GM12878 (cell line): ENCODE data around the gene ACVR1B.

Source experiments
- ASH2L ChIP-seq: fragments of 300-600, 200-600 bp; sonication (generic); IDR thresholded peaks from 2 replicates; pipeline ENCODE4 v1.6.1; 2017; ENCODE audit warnings: low read depth, mild to moderate bottlenecking, borderline replicate concordance
- BCLAF1 ChIP-seq: fragments of 450-650 bp; IDR thresholded peaks from 2 replicates; pipeline ENCODE4 v1.6.1; 2017; ENCODE audit warnings: antibody characterized with exemption, mild to moderate bottlenecking, moderate library complexity
- BHLHE40 ChIP-seq, 2 experiments: fragments of 450-650 bp in 1 of 2; IDR thresholded peaks; 2 replicates each; pipeline ENCODE4 v1.6.1; 2011 to 2017; ENCODE audit warnings: low read depth in 2 of 2, borderline replicate concordance in 1 of 2, improper control_type of control experiment in 1 of 2, low read length in 1 of 2, mild to moderate bottlenecking in 1 of 2
- BRCA1 ChIP-seq: IDR thresholded peaks from 2 replicates; pipeline ENCODE4 v1.6.1; 2011; ENCODE audit warnings: low read depth, low read length, improper control_type of control experiment
- EZH2 ChIP-seq: IDR thresholded peaks from 2 replicates; pipeline ENCODE4 v1.6.1; 2012; ENCODE audit warnings: low read depth, mild to moderate bottlenecking, control low read depth, inconsistent platforms, low read length, borderline replicate concordance; ENCODE audit not compliant: control insufficient read depth
- POLR2AphosphoS5 ChIP-seq: IDR thresholded peaks from 2 replicates; pipeline ENCODE4 v1.6.1; 2011; ENCODE audit warnings: mild to moderate bottlenecking, low read length, inconsistent platforms
- RAD21 ChIP-seq: IDR thresholded peaks from 2 replicates; pipeline ENCODE4 v1.6.1; 2011; ENCODE audit warnings: mild to moderate bottlenecking, low read depth, low read length, moderate library complexity; ENCODE audit not compliant: insufficient read depth
- TF ChIP-seq, protein P1 (sequence below), 3 experiments: IDR thresholded peaks in 2 of 3; conservative IDR thresholded peaks in 1 of 3; 2 replicates each; pipeline ENCODE4 v1.5.1; 2011; ENCODE audit warnings: low read depth in 3 of 3, low read length in 3 of 3, mild to moderate bottlenecking in 3 of 3, control low read depth in 2 of 3, moderate library complexity in 2 of 3, inconsistent platforms in 1 of 3, mixed read lengths in 1 of 3; ENCODE audit not compliant: control insufficient read depth in 2 of 3, insufficient read depth in 1 of 3; ENCODE audit errors: extremely low read depth in 1 of 3
- TF ChIP-seq, protein P2 (sequence below): fragments of 450-650 bp; IDR thresholded peaks from 2 replicates; pipeline ENCODE4 v1.6.1; 2014; ENCODE audit warnings: mild to moderate bottlenecking
- TF ChIP-seq, protein P3 (sequence below): fragments of 450-650 bp; IDR thresholded peaks from 2 replicates; pipeline ENCODE4 v1.6.1; 2018; ENCODE audit warnings: borderline replicate concordance, mild to moderate bottlenecking; ENCODE audit not compliant: partially characterized antibody

GRCh38 chr12:51913071-51914033 lies 38.1 kb upstream of the ACVR1B start:
- TF ChIP-seq RAD21 (no peak), EZH2 (no peak), ASH2L (no peak), BCLAF1 (no peak), BRCA1 (no peak), BHLHE40 (IDR thresholded peaks at IDR 0.05; ENCODE audit: borderline replicate concordance in 1 of 2, low read depth in 2 of 2, low read length in 1 of 2) (no peak), POLR2AphosphoS5 (no peak)
- TF ChIP-seq, protein P1, sequence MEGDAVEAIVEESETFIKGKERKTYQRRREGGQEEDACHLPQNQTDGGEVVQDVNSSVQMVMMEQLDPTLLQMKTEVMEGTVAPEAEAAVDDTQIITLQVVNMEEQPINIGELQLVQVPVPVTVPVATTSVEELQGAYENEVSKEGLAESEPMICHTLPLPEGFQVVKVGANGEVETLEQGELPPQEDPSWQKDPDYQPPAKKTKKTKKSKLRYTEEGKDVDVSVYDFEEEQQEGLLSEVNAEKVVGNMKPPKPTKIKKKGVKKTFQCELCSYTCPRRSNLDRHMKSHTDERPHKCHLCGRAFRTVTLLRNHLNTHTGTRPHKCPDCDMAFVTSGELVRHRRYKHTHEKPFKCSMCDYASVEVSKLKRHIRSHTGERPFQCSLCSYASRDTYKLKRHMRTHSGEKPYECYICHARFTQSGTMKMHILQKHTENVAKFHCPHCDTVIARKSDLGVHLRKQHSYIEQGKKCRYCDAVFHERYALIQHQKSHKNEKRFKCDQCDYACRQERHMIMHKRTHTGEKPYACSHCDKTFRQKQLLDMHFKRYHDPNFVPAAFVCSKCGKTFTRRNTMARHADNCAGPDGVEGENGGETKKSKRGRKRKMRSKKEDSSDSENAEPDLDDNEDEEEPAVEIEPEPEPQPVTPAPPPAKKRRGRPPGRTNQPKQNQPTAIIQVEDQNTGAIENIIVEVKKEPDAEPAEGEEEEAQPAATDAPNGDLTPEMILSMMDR (IDR thresholded peaks at IDR 0.05 in 2 of 3, conservative IDR thresholded peaks at IDR 0.05 in 1 of 3; ENCODE audit: control insufficient read depth in 2 of 3, extremely low read depth in 1 of 3, insufficient read depth in 1 of 3, low read depth in 3 of 3, low read length in 3 of 3) = 0 out of 6 replicates have a peak, but pooled peaks of 2 of the 3 experiments have one; percentile 2 to 5
- TF ChIP-seq, protein P2, sequence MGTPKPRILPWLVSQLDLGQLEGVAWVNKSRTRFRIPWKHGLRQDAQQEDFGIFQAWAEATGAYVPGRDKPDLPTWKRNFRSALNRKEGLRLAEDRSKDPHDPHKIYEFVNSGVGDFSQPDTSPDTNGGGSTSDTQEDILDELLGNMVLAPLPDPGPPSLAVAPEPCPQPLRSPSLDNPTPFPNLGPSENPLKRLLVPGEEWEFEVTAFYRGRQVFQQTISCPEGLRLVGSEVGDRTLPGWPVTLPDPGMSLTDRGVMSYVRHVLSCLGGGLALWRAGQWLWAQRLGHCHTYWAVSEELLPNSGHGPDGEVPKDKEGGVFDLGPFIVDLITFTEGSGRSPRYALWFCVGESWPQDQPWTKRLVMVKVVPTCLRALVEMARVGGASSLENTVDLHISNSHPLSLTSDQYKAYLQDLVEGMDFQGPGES = no peak
- TF ChIP-seq, protein P3, sequence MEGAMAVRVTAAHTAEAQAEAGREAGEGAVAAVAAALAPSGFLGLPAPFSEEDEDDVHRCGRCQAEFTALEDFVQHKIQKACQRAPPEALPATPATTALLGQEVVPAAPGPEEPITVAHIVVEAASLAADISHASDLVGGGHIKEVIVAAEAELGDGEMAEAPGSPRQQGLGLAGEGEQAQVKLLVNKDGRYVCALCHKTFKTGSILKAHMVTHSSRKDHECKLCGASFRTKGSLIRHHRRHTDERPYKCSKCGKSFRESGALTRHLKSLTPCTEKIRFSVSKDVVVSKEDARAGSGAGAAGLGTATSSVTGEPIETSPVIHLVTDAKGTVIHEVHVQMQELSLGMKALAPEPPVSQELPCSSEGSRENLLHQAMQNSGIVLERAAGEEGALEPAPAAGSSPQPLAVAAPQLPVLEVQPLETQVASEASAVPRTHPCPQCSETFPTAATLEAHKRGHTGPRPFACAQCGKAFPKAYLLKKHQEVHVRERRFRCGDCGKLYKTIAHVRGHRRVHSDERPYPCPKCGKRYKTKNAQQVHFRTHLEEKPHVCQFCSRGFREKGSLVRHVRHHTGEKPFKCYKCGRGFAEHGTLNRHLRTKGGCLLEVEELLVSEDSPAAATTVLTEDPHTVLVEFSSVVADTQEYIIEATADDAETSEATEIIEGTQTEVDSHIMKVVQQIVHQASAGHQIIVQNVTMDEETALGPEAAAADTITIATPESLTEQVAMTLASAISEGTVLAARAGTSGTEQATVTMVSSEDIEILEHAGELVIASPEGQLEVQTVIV = no peak
